ENCODE results near the gene PIP5K1C. TPM values are rescaled to one million over a fixed set of nuclear protein-coding genes. Genes with fewer than 3 reads are reported as not detected.
A peak's percentile ranks its signal among the peaks of the same experiment; 100 is the strongest.

The PIP5K1C gene
- total RNA-seq, 1 donor = 8.4 TPM

DNA sequence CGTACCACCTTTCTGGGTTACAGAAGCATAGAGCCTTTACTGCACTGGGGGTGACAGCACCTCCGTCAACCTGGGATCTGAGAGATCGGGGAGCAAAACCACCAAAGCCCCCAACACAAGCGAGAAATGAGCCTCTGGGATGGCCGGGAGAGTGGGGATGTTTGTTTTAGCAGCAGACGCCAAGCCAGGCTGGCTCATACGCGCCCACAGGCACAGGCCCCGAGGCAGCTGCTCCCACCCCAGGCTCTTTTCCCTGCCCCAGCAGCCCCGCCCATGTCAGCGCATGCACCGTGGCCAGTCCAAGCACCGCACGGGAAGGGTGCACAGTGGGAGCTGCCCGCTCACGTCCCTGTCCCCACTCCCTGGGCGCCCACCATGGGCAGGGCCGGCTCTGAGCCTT, 8.5 kb downstream of the PIP5K1C start:
- H3K27me3 ChIP-seq (ENCODE audit: insufficient read depth, low read length) = no peaks in the 10 kb centered on the region
- H3K9me3 ChIP-seq (ENCODE audit: low read depth, low read length) = no peaks in the 10 kb centered on the region
- peaks cover 16% of the 10 kb centered on the region for H3K4me1 ChIP-seq (ENCODE audit: insufficient read depth, low read length)

GRCh38 chr19:3691372-3691716, 8.9 kb downstream of the PIP5K1C start:
- Histone ChIP-seq H3K27me3 (ENCODE audit: insufficient read depth, low read length) (no peaks in the 10 kb centered on the region), H3K4me3 (ENCODE audit: low read length) (no peak overlapping the region), H3K9me3 (ENCODE audit: low read depth, low read length) (no peaks in the 10 kb centered on the region), H3K4me1 (ENCODE audit: insufficient read depth, low read length) (peaks cover 16% of the 10 kb centered on the region)

More for the DNA sequence above, 8.5 kb downstream of the PIP5K1C start:
- no peak overlapping the region for H3K4me3 ChIP-seq (ENCODE audit: low read length)

DNA sequence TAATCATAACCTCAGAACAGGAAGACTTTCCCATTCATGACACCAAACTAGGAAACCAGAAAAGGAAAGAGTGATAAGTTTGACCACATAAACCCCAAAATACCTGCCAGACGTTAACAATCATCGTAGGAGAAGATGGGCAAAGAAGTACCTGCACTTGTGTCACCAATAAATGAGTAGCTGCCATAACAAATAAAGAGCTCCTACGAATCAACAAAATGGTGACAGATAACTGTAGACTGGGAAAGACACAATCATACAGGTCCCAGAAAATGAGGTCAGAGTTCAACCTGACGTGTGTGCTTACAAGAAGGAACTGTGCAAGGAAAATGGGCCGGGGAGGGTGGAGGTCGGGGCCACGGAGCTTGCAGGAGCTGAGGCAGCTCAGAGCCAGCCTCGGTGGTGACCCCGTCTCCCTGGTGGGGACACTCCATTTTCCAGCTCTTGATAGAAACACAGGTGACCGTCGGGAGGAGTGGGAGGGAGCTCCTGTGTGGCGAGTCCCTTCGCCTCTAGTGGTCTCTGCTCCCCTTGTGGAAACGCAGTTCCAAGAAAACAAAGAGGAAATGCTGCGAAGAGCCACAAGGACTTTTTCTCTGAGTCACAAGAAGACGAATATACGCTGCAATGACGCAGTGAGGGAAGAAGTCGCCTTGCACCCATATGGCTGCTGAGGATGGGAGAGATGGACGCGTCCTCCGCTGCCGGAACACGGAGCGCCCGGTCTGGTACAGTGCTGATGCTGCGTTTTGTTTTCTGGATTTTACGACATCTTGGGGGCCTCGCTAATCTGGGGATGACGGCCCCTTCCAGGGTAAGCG, 9.5 kb downstream of the PIP5K1C start:
- Histone ChIP-seq H3K9me3 (ENCODE audit: low read depth, low read length) (no peaks in the 10 kb centered on the region), H3K27me3 (ENCODE audit: insufficient read depth, low read length) (no peaks in the 10 kb centered on the region), H3K4me3 (ENCODE audit: low read length) (no peak overlapping the region), H3K4me1 (ENCODE audit: insufficient read depth, low read length) (peaks cover 16% of the 10 kb centered on the region)

DNA sequence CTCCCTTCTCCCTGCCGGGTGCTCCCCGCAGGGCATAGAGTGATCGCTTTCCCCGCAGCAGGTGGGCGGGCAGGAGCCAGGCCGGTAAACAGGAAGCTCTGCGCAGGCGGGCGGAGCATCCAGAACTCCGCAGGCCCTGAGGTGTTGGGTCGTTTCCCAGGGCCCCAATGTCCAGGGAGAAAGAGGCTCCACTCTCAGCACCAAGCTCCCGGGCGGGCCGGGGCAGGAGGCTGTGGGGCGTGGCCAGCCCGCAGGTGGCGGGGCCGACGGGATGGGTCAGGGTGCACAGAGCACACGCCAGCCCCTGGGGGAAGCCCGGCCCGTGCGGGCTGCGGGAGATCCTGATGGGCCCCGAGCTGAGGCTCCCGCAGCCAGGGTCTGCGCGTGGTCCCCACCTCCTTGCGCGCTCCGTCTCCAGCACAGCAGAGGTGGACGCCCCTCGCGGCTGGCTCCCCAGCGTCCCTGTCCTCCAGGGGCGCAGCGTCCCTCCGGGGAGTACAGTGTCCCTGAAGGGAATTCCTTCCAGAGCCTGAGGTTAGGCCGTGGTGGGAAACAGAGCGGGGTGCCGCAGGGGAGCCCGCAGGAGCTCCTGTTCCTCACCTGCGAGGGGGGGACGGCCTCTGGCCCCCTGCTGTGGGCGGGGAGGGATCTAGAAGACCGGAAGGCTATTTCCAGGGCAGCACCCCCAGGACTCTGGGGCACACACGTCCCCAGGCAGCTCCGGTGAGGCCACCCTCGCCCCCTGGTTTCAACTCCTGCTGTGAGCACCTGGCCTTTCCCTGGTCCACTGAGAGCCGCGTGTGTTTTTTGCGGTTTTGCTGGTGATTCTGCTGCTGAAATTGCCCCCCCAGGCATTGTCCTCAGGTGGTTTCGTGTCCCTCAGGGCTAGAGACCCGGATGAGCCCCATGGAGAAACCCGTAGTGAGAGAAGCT, 12.2 kb downstream of the PIP5K1C start:
- Histone ChIP-seq H3K9me3 (ENCODE audit: low read depth, low read length) (no peaks in the 10 kb centered on the region), H3K4me3 (ENCODE audit: low read length) (peak overlapping the region; percentile 34), H3K27me3 (ENCODE audit: insufficient read depth, low read length) (no peaks in the 10 kb centered on the region), H3K4me1 (ENCODE audit: insufficient read depth, low read length) (peaks cover 16% of the 10 kb centered on the region)

GRCh38 chr19:3687393-3687773, 12.9 kb downstream of the PIP5K1C start:
- Histone ChIP-seq H3K4me1 (ENCODE audit: insufficient read depth, low read length) (peaks cover 16% of the 10 kb centered on the region), H3K27me3 (ENCODE audit: insufficient read depth, low read length) (no peaks in the 10 kb centered on the region), H3K9me3 (ENCODE audit: low read depth, low read length) (no peaks in the 10 kb centered on the region), H3K4me3 (ENCODE audit: low read length) (peak overlapping the region; percentile 34)

GRCh38 chr19:3684817-3685410, 15.4 kb downstream of the PIP5K1C start:
- Histone ChIP-seq H3K4me1 (ENCODE audit: insufficient read depth, low read length) (peaks cover 16% of the 10 kb centered on the region), H3K27me3 (ENCODE audit: insufficient read depth, low read length) (no peaks in the 10 kb centered on the region), H3K9me3 (ENCODE audit: low read depth, low read length) (no peaks in the 10 kb centered on the region), H3K4me3 (ENCODE audit: low read length) (no peak overlapping the region)

GRCh38 chr19:3684054-3684816, 16.0 kb downstream of the PIP5K1C start:
- Histone ChIP-seq H3K4me1 (ENCODE audit: insufficient read depth, low read length) (peaks cover 16% of the 10 kb centered on the region), H3K27me3 (ENCODE audit: insufficient read depth, low read length) (no peaks in the 10 kb centered on the region), H3K9me3 (ENCODE audit: low read depth, low read length) (no peaks in the 10 kb centered on the region), H3K4me3 (ENCODE audit: low read length) (no peak overlapping the region)

DNA sequence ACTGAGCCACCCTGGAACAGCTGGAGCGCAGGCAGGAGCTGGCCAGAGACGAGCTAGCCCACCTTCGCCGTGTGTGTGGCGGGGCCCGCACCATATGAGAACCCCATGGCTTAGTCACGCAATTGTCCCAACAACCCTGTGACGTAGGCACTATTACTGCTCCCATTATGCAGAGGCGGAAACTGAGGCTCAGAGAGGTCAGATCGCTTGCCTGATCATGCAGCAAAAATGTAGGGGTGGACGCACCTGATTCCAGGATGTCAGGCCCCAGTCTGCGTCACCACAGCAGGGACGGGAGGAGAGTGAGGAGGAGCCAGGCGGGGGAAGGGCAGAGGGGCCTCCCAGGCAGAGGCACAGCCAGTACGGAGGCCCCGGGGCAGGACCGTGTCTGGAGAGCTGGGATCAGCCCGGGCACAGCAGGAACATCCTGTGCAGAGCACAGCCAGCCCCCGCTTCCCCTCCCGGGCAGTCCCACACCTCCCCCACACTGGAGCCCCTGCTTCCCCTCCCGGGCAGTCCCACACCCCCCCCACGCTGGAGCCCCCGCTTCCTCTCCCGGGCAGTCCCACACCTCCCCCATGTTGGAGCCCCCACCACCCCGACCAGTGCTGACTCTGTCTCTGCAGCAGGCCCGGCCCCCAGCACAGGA, 16.7 kb downstream of the PIP5K1C start:
- Histone ChIP-seq H3K4me1 (ENCODE audit: insufficient read depth, low read length) (peaks cover 16% of the 10 kb centered on the region), H3K27me3 (ENCODE audit: insufficient read depth, low read length) (no peaks in the 10 kb centered on the region), H3K4me3 (ENCODE audit: low read length) (no peak overlapping the region), H3K9me3 (ENCODE audit: low read depth, low read length) (no peaks in the 10 kb centered on the region)

GRCh38 chr19:3682741-3683404, 17.4 kb downstream of the PIP5K1C start:
- Histone ChIP-seq H3K4me1 (ENCODE audit: insufficient read depth, low read length) (peaks cover 9% of the 10 kb centered on the region), H3K9me3 (ENCODE audit: low read depth, low read length) (no peaks in the 10 kb centered on the region), H3K27me3 (ENCODE audit: insufficient read depth, low read length) (no peaks in the 10 kb centered on the region), H3K4me3 (ENCODE audit: low read length) (no peak overlapping the region)

- H3K4me3 ChIP-seq (ENCODE audit: low read length) = no peak overlapping the region
- H3K27me3 ChIP-seq (ENCODE audit: insufficient read depth, low read length) = no peaks in the 10 kb centered on the region
- H3K9me3 ChIP-seq (ENCODE audit: low read depth, low read length) = no peaks in the 10 kb centered on the region
- peaks cover 3% of the 10 kb centered on the region for H3K4me1 ChIP-seq (ENCODE audit: insufficient read depth, low read length)
These were observed 18.0 kb downstream of the PIP5K1C start for GRCh38 chr19:3682286-3682685.

DNA sequence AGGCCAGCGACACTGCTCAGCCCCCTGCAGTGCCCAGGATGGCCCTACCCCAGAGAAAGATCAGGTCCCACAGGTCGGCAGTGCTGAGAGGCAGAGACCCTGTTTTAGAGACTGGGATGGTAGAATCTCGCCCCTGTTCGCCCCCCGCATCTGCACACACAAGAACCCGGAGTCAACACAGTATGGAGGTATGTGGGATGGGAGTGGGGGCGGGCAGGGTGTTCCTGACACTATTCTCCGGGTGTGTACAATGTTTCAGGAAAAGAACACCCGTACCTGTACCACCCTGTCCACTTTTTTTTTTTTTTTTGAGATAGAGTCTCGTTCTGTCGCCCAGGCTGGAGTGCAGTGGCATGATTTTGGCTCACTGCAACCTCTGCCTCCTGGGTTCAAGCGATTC, 19.3 kb downstream of the PIP5K1C start:
- Histone ChIP-seq H3K9me3 (ENCODE audit: low read depth, low read length) (no peaks in the 10 kb centered on the region), H3K27me3 (ENCODE audit: insufficient read depth, low read length) (no peaks in the 10 kb centered on the region), H3K4me1 (ENCODE audit: insufficient read depth, low read length) (no peaks in the 10 kb centered on the region), H3K4me3 (ENCODE audit: low read length) (no peak overlapping the region)

- Histone ChIP-seq H3K4me1 (ENCODE audit: insufficient read depth, low read length) (no peaks in the 10 kb centered on the region), H3K9me3 (ENCODE audit: low read depth, low read length) (no peaks in the 10 kb centered on the region), H3K4me3 (ENCODE audit: low read length) (no peak overlapping the region), H3K27me3 (ENCODE audit: insufficient read depth, low read length) (no peaks in the 10 kb centered on the region)
These were observed 20.7 kb downstream of the PIP5K1C start for GRCh38 chr19:3679581-3679980.

GRCh38 chr19:3679138-3679537, 21.1 kb downstream of the PIP5K1C start:
- no peak overlapping the region for H3K4me3 ChIP-seq (ENCODE audit: low read length)
- H3K27me3 ChIP-seq (ENCODE audit: insufficient read depth, low read length) = no peaks in the 10 kb centered on the region
- H3K9me3 ChIP-seq (ENCODE audit: low read depth, low read length) = no peaks in the 10 kb centered on the region
- no peaks in the 10 kb centered on the region for H3K4me1 ChIP-seq (ENCODE audit: insufficient read depth, low read length)

DNA sequence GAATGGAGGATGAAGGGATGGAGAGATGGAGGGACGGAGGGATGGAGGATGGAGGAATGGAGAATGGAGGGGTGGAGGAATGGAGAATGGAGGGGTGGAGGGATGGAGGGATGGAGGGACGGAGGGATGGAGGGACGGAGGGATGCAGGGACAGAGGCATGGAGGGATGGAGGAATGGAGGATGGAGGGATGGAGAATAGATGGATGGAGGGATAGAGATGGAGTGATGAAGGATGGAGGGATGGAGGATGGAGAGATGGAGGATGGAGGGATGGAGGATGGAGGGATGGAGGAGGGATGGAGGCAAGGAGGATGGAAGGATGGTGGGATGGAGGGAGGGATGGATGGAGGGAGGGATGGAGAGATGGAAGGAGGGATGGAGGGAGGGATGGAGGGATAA, 22.1 kb downstream of the PIP5K1C start:
- H3K4me1 ChIP-seq (ENCODE audit: insufficient read depth, low read length) = no peaks in the 10 kb centered on the region
- H3K27me3 ChIP-seq (ENCODE audit: insufficient read depth, low read length) = no peaks in the 10 kb centered on the region
- no peaks in the 10 kb centered on the region for H3K9me3 ChIP-seq (ENCODE audit: low read depth, low read length)
- no peak overlapping the region for H3K4me3 ChIP-seq (ENCODE audit: low read length)

Data from mononuclear cell (primary cell).